Fibroblast of the aortic adventitia (primary cell): ENCODE measurements around the gene HEATR5A. TPM values are rescaled to one million over a fixed set of nuclear protein-coding genes. Genes with fewer than 3 reads are reported as not detected.

Source experiments
- DNase-seq: peaks from one replicate; pipeline ENCODE4 v3.0.0-alpha.2; 2010; ENCODE audit warnings: low read depth
- H3K4me3 ChIP-seq: 2 replicates; pipeline ENCODE4 v1.5.1; 2011; ENCODE audit warnings: low read depth, mild to moderate bottlenecking, control low read depth, low read length, moderate library complexity
- total RNA-seq: library from RNA; depleted of rRNA; stranded (reverse); fragments of >200 nt; gene quantifications from 2 replicates; pipeline ENCODE4 v1.2.3, GENCODE V29; 2012; ENCODE audit warnings: low replicate concordance
- TF ChIP-seq, protein P1 (sequence below): IDR thresholded peaks from 2 replicates; pipeline ENCODE4 v1.5.1; 2011; ENCODE audit warnings: mild to moderate bottlenecking, low read length, control low read depth, inconsistent platforms; ENCODE audit not compliant: insufficient read depth

HEATR5A gene
- total RNA-seq, 1 donor = 52.4 TPM

DNA sequence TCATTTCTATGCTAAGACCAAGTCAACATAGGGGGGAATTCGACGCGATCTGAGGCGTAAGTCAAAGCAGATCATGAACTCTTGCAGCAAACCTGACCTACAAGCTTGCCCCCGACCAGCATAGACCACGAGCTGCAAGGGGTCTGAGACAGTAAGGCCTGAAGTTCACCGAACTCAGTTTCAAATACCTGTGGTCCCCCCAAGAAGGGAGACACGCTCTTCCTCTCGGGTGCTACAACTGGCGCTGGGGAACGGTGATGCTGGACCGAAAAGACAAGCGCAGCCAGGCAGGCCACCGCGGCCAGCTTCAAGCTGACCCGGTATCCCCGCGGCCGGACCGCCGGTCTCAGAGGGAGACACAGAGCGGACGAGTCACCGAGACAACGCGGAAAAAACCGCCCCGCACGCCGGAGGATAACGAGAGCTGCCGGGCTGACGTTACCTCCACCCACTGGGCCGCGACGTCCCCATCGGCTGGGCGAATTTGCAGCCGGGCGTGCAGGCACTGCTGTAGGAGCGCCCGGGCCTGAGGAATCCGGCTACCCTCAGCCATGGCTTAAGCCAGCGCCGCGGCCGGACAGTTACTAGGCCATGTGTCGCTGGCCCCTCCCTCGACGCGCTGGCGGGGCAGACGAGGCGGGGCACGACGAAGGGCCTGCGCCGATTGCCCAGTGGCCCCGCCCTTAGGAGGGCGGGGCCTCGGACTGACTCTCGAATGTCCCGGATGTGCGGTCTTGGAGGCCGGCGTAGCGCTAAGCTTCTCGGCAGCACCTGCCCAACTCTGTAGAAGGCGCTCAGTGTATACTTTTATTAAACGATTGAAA, 36.7 kb upstream of the HEATR5A start, which contains the start of gene DTD2:
TSS of gene DTD2 (minus strand) at position 666 of the 824 bp plus-strand sequence. CDS start at position 553, 113 bp downstream.
- TF ChIP-seq, protein P1, sequence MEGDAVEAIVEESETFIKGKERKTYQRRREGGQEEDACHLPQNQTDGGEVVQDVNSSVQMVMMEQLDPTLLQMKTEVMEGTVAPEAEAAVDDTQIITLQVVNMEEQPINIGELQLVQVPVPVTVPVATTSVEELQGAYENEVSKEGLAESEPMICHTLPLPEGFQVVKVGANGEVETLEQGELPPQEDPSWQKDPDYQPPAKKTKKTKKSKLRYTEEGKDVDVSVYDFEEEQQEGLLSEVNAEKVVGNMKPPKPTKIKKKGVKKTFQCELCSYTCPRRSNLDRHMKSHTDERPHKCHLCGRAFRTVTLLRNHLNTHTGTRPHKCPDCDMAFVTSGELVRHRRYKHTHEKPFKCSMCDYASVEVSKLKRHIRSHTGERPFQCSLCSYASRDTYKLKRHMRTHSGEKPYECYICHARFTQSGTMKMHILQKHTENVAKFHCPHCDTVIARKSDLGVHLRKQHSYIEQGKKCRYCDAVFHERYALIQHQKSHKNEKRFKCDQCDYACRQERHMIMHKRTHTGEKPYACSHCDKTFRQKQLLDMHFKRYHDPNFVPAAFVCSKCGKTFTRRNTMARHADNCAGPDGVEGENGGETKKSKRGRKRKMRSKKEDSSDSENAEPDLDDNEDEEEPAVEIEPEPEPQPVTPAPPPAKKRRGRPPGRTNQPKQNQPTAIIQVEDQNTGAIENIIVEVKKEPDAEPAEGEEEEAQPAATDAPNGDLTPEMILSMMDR = no peak
- peak; percentile 92 for DNase-seq

DNA sequence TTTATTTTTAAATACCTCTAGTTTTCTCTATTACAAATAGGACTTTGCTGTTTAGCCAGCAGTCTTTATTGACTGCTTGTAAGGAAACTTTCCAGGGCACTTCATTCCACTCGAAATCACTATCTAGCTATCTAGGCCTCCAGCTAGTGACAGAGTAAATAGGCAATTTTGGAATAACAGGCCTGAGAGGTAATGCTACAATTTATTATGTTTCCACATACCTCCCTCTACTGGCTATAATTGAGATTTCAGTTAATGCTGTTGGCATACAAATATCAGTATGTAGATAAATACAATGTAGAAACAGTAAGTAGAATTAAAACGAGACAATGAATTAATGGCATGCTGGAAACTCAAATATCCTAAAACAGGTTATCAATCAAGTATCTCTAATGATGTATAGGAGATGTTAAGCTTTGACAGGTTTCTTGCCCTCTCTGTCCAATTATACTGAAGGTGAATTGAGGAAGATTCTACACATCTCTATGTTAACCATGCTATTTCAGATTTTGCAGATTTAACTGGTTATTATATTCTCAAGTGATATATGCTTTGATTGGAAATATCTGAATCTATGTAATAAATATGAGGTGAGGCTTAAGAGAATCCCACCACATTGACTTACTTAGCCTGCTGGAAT, 29.7 kb upstream of the HEATR5A start:
- peak; percentile 79 for DNase-seq
- no peak overlapping the region for H3K4me3 ChIP-seq
- TF ChIP-seq, protein P1 = peak; percentile 68

More for the DNA sequence above, 36.7 kb upstream of the HEATR5A start, which contains the start of gene DTD2:
- H3K4me3 ChIP-seq = peak within 1 kb of the TSS; percentile 86

DNA sequence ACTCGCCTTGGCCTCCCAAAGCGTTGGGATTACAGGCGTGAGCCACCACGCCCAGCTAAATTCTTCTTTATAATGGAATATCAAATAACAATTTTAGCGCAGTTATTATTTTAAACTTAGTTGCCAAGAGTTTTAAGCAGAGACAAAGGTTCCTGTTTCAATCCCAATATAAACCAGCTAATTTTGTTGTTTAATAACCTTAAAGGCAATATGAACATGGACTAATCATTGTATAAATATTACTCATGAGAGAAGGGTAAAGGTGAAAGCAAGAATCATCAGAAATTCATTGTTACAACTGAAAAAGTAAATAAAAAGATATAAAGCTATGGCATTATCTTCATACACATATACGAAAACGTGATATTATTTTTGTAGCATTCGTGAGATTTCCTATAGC, 28.8 kb upstream of the HEATR5A start:
- TF ChIP-seq, protein P1 = no peak
- DNase-seq = no peak

DNA sequence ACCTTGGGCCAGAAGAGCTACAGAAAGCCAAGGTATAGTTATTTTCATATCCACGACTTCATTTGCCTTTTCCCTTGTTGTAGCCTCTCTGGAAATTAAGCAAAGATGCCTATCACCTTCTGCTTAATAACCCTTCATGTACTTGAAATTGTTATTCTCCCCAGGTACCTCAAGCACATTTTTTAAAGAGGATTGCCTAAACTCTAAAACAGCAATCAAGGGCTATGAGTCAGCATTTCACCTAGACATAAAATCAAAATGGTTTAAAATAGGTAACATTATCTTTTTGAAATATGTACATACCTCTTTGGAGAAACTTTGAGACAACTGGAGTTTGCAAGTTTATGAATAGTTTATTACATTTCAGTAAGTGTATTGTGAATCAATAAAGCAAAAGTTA, 25.4 kb upstream of the HEATR5A start:
- H3K4me3 ChIP-seq = no peak overlapping the region
- TF ChIP-seq, protein P1 = no peak
- DNase-seq = no peak

More for the DNA sequence above, 28.8 kb upstream of the HEATR5A start:
- no peak overlapping the region for H3K4me3 ChIP-seq

DNA sequence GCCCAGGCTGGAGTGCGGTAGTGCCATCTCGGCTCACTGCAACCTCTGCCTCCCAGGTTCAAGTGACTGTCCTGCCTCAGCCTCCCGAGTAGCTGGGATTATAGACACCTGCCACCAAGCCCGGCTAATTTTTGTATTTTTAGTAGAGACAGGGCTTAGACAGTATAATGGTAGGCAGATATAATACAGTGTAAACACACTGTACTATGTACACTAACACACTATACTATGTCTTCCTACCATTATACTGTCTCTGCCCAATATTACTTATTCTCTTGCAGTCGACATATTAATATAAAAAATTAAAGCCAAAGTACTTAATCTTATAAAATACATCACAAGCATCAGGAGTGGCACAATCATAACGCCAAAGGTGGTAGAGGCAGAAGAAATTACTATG, 21.9 kb upstream of the HEATR5A start:
- TF ChIP-seq, protein P1 = no peak
- H3K4me3 ChIP-seq = no peak overlapping the region
- DNase-seq = no peak

DNA sequence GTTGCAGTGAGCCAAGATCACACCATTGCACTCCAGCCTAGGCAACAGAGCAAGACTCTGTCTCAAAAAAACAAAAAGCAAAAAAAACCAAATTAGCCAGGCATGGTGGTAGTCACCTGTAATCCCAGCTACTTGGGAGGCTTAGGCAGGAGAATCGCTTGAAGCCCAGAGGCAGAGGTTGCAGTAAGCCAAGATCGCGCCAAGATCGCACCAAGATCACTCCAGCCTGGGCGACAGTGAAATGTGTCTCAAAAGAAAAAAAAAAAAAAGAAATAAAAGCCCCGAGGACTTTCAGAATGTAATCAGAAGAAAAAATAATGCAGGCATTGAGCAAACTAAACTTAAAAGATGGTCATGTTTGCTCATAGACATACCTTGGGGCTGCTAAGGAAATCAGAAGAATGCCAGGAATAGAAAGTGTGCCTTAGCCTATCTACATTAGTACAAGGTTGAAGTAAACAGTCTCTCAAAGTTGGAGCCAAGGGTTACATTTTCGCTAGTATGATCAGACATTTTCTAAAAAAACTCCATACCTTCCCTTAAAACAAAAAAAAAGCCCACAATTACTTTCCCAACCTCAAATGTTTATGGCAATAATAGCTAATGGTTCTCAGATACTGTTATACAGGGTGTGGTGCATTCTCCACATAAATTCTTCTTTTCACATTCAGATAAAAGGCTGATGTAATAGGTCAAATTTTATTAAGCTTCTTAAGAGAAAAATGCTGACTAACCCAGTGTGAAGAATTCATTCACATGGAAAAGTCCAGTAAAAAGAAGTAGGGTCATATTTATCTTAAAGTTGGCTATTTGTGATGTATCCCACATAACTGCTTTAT, 21.1 kb upstream of the HEATR5A start:
- H3K4me3 ChIP-seq = no peak overlapping the region
- TF ChIP-seq, protein P1 = no peak
- DNase-seq = peak; percentile 94
